Ammon's horn (tissue), 1 donor: ENCODE data around the gene COL25A1.

Experiments
- DNase-seq: peaks from one replicate; pipeline ENCODE4 v3.0.0-alpha.2; 2016; ENCODE audit warnings: low spot score

COL25A1 gene

DNA sequence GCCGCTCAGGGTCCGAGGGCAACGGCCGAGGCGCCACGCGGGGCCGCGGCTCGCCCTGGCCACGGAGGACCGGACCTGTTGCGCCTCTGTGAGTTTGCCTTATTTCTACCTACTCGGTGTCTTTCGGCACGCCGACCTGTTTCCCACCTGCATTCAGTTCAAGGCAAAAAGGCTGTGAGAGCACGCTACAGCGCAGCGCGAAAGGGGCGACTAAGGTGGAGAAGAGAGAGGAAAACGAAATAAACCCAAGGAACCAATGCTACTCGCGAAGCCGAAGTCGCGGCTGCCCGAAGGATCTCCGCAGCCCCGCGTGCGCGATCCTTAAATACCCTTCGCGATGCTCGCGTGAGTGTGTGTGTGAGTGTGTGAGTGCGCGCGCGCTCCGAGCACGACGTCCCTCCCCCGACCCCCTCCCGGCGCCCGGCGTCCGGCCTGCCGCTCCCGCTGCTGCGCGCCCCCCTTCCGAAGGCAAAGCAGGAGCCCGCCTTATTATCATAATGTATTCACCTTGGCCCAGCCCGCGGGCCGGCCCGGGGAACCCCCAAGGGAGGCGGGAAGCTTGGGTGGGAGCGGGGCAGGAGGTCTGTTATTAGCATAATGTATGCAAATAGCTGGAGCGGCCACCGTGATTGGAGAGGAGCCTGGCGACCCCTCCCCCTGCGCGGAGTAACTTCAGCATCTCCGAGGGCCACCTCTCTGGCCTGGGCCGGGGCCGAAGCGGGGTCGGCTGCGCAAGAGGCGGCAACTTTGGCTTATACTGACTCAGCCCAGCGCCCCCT lies at the start of gene COL25A1:
Gene COL25A1 (minus strand): TSS at position 298 of the 779 bp plus-strand sequence.
- DNase-seq = peak; percentile 28

DNA sequence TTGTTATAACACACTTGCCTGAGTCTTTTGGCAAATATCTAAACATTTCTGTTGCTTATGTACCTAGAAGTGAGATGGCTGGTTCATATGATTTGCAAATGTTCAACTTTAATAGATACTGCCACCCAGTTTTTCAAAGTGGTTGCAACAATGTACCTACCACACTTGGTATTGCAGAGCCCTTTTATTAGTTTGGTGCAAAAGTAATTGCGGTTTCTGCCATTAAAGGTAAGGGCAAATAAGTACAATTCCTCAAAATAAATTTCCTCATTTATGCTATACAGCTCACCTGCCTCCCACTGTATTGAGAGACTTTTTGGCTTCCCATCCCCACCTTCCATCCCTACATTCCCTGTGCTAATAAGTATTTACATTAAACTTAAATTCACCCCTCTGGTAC lies 47.7 kb upstream of the COL25A1 start:
- no peak for DNase-seq

DNA sequence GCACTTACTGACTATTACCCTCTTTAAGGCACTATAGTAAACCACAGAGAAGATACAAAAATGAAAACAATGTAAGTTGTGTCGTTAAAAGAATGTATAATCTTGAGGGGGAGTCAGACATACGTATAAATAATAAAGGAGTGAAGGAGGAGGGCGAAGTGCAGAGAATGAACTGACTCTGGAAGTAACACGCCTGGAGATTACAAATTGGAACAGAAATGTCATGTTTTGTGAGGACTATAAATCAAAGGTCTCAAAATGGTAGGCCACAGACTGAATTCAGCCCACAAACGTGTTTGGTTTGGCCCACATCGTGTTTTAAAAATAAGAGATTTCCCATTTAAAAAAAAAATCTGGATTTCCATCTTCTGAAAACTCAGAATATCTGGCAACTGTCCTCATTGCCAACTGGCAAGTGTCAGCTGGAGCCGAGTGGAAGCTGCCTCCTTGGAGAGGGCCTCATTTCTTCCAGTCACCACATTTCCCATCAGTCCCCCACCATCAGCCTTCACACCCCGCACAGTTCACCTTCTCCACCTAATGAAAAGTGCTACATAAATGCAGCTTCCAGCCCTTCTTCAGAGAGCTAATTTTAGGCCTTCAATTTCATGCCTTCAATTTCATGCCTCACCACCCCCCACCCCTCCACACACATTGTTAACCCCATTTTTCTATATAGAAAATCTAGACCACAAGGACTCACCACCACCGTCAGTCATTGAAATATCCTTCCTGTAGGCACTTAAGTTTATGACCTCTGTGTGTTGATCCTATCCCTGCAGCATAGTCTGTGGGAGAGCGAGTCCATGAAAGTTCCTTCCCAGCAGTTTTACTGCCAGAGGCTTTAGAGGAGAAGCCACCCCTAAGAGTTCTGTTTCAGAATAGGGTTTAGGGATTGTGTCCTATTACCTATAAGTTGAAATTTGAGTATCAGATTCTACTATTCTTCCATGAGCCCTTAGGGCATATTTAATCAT lies 32.0 kb upstream of the COL25A1 start:
- DNase-seq = no peak

DNA sequence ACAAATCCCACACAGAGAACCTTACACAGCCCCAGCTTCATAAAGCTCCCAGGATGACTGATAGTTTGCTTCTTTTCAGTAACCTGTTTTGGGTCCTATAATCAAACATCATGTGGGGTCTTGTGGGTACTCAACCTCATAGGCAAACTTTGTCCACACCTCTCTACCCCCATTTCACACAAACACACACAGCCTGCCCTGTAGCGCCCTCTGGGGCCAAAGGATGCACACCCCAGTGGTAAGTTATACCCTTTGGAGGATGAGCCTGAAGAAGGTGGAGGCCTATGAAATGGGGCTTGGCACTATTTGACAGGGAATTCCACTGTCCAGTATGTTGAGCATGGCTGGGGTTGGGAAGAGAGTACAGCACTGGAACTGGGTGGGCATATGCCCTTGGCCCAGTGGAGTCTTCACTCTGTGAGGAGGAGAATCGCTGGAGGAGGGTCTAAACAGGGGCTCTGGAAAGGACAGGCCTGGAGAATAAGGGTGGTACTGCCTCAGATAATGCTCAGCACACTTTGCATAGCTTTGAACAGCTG lies 30.5 kb upstream of the COL25A1 start:
- no peak for DNase-seq

DNA sequence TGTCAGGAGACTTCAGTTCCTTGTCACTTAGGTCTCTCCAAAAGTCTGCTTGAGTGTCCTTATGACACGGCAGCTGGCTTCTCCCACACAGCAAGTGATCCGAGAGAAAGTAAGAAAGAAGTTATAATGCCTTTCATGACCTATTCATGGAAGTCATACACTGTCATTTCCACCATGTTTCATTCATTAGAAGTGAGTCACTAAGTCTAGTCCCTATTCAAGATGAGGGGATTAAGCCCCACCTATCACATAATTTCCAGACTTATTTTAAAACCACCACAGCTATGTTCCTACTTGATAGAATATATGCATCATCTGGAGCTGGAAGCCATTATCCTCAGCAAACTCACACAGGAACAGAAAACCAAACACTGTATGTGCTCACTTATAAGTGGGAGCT lies 25.2 kb upstream of the COL25A1 start:
- DNase-seq = no peak

DNA sequence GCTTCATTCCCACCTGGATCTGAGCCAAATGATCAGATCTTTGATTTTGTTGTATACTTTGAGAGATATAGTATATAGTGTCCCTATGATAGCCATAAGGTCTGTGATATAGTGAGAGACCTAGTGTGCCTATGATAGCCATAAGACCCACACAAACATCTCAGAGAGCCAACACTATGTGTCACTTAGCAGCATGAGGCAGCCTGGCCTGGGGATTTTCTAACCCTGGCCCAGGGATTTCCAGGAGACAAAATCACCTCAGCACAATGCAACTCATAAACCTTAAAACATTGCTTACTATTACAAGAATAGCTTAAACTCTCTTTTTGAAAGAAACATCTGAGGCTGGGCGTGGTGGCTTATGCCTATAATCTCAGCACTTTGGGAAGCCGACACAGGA lies 23.2 kb upstream of the COL25A1 start:
- DNase-seq = no peak

DNA sequence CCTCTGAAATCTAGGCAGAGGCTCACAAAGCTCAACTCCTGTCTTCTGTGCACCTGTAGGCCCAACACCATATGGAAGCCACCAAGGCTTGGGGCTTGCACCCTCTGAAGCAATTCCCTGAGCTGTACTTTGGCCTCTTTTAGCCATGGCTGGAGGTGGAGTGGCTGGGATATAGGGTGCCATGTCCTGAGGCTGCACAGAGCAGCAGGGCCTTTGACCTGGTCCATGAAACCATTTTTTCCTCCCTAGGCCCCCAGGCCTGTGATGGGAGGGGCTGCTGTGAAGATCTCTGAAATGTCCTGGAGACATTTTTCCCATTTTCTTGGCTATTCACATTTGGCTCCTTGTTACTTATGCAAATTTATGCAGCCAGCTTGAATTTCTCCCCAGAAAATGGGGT lies 20.9 kb upstream of the COL25A1 start:
- DNase-seq = no peak

DNA sequence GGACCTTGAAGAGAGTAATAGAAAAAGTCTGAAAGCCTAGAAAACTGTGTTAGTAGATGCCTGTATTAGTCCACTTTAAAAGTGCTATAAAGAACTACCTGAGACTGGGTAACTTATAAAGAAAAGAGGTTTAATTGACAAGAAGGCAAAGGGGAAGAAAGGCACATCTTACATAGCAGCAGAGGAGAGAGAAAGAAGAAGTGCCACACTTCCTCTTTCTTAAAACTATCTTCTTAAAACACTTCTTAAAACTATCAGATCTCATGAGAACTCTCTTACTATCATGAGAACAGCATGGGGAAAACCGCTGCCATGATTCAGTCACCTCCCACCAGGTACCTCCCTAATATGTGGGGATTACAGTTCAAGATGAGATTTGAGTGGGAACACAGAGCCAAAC lies 18.8 kb upstream of the COL25A1 start:
- DNase-seq = no peak

DNA sequence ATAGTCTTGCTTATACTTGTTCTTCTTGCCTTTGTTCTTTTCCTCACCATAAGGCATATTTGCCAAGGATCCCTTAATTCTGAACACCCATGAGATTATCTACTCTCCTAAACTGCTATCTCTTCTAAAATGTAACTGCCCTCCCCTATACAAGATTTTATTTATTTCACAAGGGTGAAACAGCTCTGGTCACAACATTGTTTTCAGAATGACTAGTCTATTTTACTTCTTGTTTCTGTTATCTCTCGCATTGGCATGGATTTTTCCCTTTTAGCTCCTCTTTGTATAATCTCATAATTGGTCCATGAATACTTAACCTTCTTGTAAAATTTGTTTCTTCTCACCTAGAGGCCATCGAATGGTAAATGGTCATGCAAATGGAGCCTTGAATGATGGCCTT lies 17.2 kb upstream of the COL25A1 start:
- DNase-seq = no peak

DNA sequence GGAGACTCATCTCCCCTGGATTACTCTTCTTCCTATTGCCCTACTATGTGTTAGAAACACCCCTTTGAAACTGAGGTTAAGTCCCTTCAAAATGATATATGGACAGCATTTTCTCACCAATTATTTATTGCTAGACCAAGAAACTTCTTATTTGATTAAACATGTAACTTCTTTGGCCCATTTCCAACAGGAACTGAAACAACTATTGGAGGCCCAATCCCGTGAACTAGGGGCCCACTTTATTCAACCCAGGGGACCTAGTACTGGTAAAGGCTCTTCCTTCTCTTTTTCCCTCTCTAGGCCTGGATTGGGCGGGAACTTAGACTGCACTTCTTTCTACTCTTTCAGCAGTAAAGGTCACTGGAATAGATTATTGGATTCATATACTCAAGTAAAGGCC lies 16.7 kb upstream of the COL25A1 start:
- no peak for DNase-seq

DNA sequence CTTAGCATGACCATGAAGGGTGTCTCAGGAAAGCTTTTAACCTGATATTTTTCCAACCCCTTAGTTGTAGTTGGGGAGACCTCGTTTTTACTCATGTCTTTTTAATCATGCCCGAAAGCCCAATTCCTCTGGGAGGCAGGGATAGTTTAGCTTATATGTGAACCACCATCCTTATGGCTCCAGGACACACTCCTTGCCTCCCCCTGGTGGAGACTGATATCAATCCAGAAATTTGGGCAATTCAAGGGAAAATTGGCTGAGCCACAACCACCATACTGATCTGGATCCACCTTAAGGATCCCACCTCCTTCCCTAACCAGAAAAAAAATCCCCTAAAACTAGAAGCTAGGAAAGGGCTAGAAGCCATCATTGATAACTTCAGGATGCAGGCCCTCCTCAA lies 13.4 kb upstream of the COL25A1 start:
- no peak for DNase-seq

DNA sequence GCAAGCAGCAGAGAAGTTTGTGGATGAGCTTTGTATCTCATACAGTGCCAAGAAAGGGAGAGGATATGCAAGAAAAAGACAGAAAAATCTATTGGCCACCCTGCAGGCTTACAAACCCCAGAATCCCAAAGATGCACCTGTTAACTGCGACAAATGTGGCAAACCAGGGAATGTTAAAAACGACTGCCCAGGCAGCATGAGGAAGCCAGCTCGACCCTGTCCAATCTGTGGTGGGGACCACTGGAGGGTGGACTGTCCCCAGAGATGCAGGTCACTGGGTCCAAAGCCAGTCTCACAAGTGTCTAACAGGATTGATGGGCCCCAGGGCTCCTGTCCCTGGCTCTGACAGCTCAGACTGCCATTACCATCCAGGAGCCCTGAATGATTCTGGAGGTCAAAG lies 12.9 kb upstream of the COL25A1 start:
- DNase-seq = no peak

DNA sequence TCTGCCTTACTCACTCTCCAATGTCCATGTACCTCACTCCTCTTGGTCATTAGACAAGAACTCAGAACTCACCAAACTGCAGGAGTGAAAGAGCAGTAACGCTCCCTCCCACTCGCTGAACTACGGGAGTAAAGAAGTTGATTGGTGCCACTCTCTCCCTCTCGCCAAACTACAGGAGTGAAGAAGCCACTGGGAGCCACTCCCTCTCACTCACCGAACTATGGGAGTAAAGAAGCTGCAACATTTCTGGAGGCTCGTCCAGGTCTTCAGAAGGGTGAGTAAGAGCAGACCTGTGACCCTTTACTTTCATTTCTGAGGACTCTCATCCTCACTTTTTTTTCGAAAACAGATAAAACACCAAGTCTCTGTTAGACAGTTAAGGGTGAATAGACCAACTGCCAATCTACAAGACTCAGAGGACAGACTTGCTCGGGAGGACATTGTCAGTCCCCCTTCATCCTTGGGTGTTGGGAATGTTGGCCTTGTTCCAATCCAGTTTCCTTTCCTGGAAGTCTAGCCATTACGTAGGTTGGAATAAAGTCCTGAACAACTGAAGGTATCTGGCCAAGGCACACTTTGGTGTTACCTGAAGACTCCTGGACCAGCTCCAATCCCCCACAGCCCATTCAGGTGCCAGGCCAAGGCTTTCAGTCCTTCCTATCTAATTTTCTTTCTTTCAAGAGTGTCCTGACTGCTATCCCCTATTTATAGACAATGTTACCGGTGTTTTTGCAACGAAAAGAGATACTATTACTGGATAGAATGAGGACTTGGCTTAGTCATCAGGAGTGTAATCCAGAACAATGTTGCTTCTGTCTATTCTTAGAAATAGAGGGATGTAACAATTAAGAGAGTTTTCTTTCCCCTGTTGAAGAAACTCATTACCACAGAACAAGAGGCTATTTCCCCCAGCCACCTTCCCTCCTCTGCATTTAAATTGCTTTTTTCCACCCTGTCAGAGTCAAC lies 11.0 kb upstream of the COL25A1 start:
- DNase-seq = no peak

DNA sequence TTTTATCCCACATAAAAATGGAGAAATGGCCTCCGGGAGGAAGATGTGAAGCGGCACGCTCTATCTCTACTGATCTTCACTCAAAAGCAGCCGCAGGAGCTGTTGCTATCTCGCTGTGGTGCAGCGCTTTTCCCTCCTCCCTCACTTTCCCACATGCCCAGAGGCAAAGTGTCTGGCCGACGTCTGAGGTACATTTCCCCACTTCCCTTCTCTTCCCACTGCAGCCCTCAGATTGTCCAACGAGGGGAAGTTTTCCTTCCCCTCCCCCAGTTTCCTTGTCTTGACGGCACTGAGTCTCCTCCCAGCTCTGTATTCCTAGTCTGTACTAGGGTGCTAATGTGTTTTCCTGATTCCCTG lies 660 bp upstream of the COL25A1 start:
- peak; percentile 12 for DNase-seq

DNA sequence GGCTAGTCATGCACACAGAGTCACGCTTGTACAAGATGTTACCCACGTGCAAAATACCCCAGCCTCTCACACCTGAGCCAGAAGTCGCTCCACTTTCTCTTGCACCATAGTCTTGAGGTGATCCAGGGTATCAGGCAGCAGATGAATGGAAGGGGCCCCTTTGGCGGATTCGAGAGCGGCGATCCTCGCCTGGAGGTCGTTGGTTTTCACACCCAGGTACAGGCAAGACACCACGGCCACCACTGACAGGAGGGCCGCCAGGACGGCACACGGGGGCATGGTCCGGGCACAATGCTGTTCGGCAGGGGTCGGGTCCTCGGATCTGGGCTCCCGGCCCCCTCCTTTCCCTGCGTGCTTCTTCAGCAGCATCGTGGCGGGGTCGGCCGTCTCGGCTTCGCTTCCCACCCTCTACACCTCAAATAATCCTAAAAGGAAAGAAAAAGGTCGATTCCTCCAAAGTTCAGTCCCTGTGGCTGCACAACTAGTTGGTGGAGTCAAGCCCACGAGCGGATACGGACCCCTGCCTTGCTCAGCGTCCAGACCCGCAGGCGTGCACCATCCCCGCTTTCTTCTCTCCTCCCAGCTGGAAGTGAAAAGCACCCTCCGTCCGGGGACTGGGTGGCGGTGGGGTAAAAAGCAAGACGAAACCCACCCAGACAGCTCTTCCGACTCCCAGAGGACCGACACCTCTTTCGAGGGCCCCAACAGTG lies 652 bp downstream of the COL25A1 start:
- DNase-seq = no peak

DNA sequence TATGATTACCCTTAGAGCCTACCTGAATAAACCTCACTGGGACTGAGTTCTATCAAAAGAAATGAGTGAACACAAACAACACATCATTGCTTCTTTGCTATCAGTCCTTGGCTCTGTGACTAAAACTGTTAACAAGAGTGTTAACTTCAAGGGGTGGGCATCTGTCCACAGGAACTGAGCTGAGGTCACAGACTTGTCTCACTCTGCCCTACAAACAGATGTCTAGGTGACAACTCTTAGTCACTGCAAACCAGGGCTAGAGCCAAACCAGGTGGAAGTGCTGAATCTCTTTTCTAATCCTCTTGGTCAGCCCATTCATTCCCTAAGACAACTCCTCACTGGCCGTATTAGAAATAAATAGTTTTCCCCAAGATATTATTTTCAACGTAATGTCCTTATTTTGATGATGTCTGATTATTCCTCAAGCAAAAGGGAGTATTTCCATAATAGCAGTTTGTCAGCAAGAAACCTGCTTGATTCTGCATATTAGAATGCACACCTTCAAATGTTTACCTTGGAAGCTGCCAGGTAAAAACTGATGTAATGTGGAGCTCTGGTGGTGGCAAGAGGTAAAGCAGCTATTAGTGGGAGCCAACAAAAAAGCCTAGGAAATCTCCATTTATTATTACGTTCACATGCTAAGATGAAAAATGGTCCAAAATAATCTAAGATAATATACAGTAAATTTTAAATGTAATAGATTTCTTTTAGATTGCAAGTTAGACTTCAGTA lies 4.0 kb downstream of the COL25A1 start:
- no peak for DNase-seq

DNA sequence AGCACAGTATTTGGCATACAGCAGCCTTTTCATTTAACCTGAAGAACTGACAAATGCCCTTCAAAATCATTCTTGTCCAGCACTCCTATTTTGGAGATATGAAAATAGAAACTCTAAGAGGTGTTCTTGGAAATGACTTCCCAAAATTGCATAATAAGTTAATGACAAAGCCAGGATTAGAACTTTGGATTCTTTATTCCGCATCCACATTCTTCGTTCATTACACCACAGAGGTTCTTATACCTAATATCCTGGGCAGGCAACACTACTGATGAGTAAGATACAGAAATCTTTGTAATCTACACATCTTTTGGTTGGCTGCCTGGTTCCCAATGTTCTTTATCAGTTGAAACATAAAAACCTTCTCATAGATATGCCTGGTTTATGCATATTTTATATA lies 5.9 kb downstream of the COL25A1 start:
- DNase-seq = no peak

DNA sequence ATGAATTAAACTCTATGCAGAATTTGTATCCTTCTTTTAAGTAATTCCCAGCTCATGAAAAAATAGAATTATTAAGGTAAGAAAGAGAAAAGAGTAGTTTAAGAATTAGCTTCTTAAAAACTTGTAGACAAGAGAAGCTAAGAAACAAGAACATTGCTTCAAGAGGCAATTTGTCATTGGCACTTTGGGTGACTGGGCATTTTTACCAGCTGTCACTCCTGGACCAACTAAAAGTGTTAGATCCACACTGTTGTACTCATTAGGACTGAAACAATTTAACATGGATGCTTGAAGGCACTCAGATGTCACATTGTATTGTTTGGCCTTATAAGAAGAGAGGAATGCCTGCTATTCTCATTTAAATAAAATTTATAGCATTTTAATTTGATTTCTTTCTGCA lies 7.4 kb downstream of the COL25A1 start:
- DNase-seq = no peak

DNA sequence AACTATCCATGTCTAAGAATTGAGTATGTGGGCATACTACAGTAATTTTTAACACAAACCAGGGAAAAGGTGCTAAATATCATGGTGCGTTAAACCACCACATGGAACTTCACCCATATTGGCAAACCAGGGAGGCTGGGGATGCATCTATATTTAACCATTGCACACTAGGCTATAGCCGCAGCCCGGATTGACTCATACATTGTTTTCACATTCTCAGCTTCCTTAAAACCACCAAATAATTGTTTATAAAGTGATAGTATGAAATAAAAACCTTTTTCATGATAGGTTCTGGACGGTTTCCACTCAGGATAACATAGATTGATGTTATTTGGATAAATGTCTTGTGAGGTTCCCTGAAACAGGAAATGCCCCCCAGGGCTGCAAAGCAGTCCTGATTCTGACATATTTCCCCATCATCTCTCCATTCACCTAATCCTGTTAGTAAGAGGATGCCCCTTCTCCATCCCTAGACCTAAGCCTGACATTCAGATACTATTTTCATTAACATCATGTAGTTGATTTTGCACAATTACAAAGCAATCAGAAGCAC lies 7.9 kb downstream of the COL25A1 start:
- DNase-seq = no peak

DNA sequence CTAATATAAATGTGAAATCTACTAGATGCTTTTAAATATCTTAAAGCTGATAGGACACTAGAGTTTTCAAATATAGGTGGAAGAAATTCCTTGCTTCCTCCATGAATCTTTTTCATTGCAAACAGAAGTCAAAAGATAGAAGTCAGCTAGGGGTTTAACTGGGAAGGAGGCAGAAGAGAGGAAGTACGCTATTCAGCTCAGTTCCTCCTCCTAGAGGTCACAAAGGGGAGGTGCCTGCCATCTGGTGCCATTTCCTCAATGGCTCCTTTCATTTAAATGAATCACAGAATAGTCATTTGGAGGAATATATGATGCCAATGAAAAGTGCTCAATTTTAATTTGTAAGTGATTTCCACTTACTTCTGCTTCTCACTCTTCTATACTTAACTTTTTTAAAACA lies 8.5 kb downstream of the COL25A1 start:
- no peak for DNase-seq
